GM06990 (cell line): ENCODE measurements around the gene COMP.

ENCODE experiments used
- DNase-seq: peaks from one replicate; pipeline ENCODE4 v3.0.0-alpha.2; 2011; ENCODE audit not compliant: insufficient read length; ENCODE audit errors: extremely low read depth
- H3K27me3 ChIP-seq: replicated peaks from 2 replicates; pipeline ENCODE4 v1.6.0; 2011; ENCODE audit warnings: low read length; ENCODE audit not compliant: control insufficient read depth, insufficient read depth
- H3K36me3 ChIP-seq: 2 replicates; pipeline ENCODE4 v1.5.1; 2011; ENCODE audit warnings: low read length; ENCODE audit not compliant: control insufficient read depth, insufficient read depth
- H3K4me3 ChIP-seq: replicated peaks from 2 replicates; pipeline ENCODE4 v1.5.1; 2011; ENCODE audit warnings: low read depth, mild to moderate bottlenecking, control low read depth, low read length
- TF ChIP-seq, protein P1 (sequence below): IDR thresholded peaks from 2 replicates; pipeline ENCODE4 v1.5.1; 2011; ENCODE audit warnings: low read length, control low read depth, mild to moderate bottlenecking, inconsistent platforms; ENCODE audit not compliant: insufficient read depth, poor library complexity, severe bottlenecking

COMP gene

DNA sequence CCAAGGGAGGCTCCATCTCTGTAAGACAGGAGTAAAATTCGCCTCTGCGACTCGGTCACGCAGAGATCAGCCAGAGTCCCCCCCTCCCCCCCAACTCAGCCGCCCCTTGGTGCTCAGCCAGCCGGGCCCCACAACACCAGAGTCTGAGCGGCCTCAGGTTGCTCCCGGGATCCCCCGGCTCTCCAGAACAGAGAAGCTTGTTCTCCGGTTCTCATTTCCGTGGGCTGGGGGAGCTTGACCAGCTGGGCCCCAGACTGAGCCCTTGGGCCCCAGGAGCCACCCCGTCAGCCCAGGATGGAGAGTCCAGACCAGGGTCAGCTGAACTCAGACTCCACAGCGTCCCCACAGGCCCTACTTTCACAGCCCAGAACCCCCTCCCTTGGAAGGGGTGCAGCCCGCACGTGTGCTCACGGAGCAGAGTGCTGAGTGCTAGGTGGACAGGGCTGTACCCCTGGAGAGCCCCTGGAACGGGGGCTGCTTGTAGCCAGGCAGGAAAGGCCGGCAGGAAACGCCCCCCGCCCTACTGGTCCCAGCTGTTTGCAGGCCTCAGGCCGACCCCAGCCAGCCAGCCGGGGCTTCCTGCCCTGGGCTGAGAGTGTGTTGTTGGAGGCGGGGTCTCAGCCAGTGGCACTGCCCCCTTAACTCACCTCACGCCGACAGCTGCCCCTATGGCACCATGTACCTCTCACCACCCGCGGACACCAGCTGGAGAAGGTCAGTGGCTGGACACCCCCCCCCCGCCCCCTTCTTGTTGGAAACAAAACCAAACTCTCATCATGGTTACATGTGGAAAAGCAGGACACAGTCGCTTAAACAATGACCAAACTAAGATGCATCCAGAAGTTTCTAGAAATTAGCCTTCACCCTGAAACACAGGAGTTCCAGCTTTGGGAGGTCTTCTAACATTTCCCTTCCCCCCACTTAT, 44.4 kb downstream of the COMP start:
- Histone ChIP-seq H3K4me3 (no peak overlapping the region), H3K27me3 (no peaks in the 10 kb centered on the region), H3K36me3 (no peaks in the 10 kb centered on the region)
- DNase-seq, result no peak
- TF ChIP-seq, protein P1, sequence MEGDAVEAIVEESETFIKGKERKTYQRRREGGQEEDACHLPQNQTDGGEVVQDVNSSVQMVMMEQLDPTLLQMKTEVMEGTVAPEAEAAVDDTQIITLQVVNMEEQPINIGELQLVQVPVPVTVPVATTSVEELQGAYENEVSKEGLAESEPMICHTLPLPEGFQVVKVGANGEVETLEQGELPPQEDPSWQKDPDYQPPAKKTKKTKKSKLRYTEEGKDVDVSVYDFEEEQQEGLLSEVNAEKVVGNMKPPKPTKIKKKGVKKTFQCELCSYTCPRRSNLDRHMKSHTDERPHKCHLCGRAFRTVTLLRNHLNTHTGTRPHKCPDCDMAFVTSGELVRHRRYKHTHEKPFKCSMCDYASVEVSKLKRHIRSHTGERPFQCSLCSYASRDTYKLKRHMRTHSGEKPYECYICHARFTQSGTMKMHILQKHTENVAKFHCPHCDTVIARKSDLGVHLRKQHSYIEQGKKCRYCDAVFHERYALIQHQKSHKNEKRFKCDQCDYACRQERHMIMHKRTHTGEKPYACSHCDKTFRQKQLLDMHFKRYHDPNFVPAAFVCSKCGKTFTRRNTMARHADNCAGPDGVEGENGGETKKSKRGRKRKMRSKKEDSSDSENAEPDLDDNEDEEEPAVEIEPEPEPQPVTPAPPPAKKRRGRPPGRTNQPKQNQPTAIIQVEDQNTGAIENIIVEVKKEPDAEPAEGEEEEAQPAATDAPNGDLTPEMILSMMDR, result no peak

DNA sequence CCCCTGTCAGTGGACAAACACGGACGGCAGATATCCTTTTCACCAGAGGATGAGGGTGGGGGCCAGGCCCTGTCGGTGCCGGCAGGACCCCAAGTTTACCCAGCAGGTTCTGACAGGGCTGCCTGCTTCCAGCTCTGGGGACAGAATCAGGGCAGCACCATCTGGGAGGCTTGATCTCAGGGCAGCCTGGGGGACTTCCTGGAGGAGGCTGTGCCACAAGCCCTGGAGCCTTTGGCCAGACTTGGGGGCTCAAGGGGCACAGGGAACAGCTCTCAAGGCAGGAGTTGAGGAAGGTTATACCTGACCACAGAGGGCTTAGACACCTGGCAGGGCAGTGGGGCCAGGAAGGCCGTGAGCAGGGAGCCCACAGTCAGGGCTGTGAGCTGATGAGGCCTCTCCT, 45.2 kb downstream of the COMP start:
- TF ChIP-seq, protein P1, result no peak
- no peaks in the 10 kb centered on the region for H3K27me3 ChIP-seq
- no peaks in the 10 kb centered on the region for H3K36me3 ChIP-seq
- DNase-seq, result no peak
- H3K4me3 ChIP-seq, result no peak overlapping the region

DNA sequence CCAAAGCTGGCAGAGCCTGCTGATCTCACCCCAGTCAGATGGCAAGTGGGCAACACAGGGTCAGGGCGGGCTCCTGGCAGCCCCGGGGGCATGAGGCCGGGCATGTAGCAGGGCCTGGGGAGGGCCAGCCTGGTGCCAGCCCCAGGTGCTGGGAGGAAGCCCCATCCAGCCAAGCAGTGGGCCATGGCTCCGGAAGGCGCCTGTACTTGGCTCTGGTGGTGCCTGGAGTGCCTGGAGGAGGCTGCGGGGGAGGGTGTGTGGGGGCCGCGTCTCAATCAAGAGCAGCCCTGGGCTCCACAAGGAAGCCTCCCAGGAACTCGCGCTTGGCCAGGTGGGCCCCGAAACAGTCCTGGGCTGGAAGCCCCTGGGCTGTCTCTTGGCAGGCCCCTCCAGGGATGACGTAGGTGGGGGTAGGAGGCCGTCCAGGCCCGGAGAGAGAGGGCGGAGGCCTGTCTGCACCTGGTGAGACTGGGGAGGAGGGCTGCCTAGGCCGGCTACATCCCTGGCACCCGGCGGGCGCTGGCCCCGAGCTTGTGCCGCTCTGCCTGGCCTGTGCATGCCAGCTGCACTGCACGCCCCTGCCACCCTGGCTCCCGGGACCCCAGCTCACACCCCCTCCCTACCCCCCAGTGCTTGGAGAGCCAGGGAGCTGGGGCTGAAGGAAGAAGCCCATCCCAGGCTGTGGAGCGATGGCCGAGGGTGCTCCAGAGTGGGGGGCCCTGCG, 45.9 kb downstream of the COMP start:
- no peaks in the 10 kb centered on the region for H3K36me3 ChIP-seq
- no peak for DNase-seq
- no peaks in the 10 kb centered on the region for H3K27me3 ChIP-seq
- TF ChIP-seq, protein P1, result no peak
- H3K4me3 ChIP-seq, result no peak overlapping the region

DNA sequence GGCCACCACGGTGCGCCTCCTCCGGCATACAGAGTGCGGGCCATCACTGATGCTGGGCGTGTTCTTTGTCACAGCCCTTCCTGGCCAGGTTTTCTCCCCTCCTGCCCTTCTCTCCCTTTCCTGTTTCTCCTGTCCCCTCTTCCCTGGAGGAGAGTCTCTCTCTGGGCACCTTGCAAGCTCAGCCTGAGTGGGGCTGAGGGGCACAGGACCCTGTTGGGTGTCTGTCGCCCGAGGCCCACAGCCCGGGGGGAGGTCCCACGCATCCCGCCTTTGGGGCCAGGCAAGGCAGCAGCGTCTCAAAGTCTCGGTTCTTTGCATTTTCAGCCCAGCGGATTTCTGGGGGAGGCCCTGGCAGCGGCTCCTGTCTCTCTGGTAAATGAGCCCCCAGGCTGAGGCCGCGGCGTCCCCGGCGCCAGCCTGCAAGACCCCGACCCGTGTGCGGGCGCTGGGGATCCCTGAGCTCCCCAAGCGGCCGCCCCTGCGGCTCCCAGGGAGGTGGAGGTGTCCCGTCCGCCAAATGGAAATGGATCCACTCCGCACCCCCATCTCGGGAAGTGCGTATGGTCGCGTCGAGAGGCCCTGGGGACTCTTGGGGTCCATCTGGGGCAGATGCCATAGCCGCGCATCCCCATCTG, 47.2 kb downstream of the COMP start:
- no peak overlapping the region for H3K4me3 ChIP-seq
- H3K27me3 ChIP-seq, result no peaks in the 10 kb centered on the region
- no peak for DNase-seq
- no peaks in the 10 kb centered on the region for H3K36me3 ChIP-seq
- TF ChIP-seq, protein P1, result no peak

DNA sequence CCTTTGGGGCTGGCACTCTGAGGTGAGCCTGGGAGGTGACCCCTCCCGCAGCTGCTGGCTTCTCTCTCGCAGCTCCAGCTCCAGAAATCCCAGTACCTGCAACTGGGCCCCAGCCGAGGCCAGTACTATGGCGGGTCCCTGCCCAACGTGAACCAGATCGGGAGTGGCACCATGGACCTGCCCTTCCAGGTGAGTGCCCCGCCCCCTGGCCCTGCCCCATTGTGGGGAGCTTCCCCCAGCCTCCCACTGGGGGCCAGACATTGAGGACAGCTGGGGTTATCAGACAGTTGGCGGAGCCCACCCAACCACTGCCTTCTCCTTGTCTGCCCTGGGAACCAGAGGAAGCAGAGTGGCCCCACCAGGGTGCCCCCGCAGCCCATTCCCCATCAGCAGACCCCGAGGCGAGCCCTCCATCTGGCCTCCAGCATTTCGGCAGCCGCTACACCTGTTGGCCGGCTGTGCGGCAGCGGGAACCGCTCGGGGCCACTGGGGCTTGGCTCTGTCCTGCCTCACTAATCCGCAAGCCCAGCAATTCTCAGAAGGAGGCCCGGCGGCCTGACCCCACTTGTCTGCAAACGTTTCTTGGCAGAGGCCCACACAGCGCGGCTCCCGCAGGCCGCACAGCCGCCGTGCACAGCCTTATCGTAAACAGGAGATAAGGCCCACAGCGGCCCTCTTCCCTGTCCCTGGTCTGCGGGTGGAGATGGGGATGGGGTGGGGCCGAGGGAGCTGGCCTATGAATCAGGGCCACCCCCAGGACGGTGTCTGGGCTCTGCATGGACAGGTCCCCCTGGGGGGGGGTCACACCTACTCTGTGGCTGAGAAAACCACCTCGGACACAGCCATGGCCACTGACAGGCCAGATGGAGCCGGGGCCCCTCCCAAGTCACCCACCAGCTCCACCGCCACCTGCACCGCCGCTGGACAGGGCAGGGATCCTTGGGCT, 48.0 kb downstream of the COMP start:
- Histone ChIP-seq H3K27me3 (no peaks in the 10 kb centered on the region), H3K36me3 (no peaks in the 10 kb centered on the region), H3K4me3 (no peak overlapping the region)
- TF ChIP-seq, protein P1, result no peak
- DNase-seq, result no peak
